Epithelial cell of esophagus (primary cell): ENCODE data around the gene ZBTB4.

ENCODE experiments used
- DNase-seq: peaks from one replicate; pipeline ENCODE4 v3.0.0; 2010; ENCODE audit warnings: low read depth
- H3K4me3 ChIP-seq: 2 replicates; pipeline ENCODE4 v1.5.1; 2011; ENCODE audit warnings: mild to moderate bottlenecking, low read length, control low read depth
- TF ChIP-seq, protein P1 (sequence below): IDR thresholded peaks from 2 replicates; pipeline ENCODE4 v1.5.1; 2011; ENCODE audit warnings: low read depth, mild to moderate bottlenecking, low read length, control low read depth, inconsistent platforms; ENCODE audit not compliant: insufficient read depth; ENCODE audit errors: missing control alignments

The ZBTB4 gene, protein sequence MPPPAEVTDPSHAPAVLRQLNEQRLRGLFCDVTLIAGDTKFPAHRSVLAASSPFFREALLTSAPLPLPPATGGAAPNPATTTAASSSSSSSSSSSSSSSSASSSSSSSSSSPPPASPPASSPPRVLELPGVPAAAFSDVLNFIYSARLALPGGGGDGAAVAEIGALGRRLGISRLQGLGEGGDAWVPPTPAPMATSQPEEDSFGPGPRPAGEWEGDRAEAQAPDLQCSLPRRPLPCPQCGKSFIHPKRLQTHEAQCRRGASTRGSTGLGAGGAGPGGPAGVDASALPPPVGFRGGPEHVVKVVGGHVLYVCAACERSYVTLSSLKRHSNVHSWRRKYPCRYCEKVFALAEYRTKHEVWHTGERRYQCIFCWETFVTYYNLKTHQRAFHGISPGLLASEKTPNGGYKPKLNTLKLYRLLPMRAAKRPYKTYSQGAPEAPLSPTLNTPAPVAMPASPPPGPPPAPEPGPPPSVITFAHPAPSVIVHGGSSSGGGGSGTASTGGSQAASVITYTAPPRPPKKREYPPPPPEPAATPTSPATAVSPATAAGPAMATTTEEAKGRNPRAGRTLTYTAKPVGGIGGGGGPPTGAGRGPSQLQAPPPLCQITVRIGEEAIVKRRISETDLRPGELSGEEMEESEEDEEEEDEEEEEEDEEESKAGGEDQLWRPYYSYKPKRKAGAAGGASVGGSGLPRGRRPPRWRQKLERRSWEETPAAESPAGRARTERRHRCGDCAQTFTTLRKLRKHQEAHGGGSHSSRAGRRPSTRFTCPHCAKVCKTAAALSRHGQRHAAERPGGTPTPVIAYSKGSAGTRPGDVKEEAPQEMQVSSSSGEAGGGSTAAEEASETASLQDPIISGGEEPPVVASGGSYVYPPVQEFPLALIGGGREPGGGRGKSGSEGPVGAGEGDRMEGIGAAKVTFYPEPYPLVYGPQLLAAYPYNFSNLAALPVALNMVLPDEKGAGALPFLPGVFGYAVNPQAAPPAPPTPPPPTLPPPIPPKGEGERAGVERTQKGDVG

DNA sequence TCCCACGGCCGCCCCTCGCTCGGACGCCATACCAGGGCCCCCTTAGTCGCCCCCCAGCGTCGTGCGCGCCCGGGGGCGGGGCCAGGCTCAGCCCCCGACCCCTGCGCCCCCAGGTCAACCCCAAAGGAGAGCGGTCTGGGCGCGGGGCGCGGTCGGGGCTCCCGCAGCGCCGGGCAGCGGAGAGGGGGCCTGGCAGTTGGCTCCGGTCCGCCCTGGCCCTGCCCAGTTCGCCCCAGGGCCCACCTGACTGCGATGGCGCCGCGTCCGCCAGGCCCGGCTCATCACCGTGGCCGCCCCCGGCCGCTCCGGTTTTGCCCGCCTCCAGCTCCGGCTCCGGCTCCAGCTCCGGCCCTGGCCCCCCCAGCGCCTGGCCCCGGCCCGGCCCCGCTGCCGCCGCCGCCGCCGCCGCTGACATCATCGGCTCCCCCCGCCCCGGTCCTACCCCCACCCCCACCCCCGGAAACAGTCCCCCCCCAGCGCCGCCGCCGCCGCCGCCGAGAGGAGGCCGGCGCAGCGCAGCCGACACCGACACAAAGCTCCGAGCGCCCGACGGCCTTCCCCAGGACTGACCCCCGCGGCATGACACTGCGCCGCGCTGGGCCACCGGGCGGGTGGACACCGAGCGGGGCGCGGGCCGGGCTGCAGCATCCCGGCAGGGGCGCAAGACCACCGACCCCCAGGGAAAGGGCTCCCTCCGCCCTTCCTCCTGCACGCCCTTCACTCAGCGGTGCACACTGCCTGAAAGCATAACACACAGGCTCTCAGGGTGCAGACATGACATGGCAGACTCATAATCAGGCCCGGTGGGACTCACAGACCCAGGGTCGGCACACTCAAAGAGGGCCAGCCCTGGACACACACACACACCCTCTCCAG lies at the start of gene ZBTB4:
Gene ZBTB4, minus strand, starts transcription at position 419 of the 876 bp plus-strand sequence. CDS start 12,830 bp downstream, outside the sequence.
- TF ChIP-seq, protein P1, sequence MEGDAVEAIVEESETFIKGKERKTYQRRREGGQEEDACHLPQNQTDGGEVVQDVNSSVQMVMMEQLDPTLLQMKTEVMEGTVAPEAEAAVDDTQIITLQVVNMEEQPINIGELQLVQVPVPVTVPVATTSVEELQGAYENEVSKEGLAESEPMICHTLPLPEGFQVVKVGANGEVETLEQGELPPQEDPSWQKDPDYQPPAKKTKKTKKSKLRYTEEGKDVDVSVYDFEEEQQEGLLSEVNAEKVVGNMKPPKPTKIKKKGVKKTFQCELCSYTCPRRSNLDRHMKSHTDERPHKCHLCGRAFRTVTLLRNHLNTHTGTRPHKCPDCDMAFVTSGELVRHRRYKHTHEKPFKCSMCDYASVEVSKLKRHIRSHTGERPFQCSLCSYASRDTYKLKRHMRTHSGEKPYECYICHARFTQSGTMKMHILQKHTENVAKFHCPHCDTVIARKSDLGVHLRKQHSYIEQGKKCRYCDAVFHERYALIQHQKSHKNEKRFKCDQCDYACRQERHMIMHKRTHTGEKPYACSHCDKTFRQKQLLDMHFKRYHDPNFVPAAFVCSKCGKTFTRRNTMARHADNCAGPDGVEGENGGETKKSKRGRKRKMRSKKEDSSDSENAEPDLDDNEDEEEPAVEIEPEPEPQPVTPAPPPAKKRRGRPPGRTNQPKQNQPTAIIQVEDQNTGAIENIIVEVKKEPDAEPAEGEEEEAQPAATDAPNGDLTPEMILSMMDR: no peak
- DNase-seq: peak; percentile 43
- H3K4me3 ChIP-seq: peak within 1 kb of the TSS; percentile 94

DNA sequence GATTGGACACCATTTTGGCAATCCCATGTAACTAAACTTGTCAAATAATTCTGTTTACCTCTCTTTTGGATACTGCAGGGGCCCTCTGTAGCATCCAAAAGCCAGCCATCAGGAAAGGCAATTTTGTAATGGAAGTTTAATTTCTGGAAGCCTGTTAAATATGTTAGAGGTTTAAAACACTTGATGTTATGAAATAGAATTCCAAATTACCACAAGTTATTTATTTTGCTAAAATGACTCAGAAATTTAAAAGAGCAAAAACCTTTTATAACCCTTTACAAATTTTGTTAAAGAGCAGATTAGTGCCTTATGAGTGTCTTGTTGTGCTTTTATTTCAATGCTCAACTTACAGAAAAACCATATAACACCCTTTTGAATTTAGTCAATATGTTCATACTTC lies 49.4 kb upstream of the ZBTB4 start:
- TF ChIP-seq, protein P1: no peak
- no peak overlapping the region for H3K4me3 ChIP-seq
- no peak for DNase-seq

DNA sequence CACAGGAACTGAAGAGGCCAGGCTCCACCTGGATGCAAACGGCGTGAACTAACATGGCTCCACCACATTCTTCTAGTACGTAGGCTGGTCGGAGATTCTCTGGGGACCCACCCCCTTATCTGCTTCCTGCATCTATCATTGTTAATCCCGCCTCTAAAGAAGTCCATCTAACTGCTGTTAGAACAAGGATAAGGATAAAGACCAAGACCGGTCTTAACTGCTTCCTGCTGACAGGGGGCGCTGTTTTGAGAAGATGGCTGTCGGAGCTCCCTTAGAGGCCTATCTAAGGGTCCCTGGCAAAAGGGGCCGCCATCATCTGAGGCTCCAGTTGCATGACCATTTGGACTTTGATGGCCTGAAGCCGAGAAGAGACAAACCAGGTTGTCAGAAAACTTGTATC lies 43.6 kb upstream of the ZBTB4 start:
- DNase-seq: no peak
- H3K4me3 ChIP-seq: no peak overlapping the region
- TF ChIP-seq, protein P1: peak; percentile 24

DNA sequence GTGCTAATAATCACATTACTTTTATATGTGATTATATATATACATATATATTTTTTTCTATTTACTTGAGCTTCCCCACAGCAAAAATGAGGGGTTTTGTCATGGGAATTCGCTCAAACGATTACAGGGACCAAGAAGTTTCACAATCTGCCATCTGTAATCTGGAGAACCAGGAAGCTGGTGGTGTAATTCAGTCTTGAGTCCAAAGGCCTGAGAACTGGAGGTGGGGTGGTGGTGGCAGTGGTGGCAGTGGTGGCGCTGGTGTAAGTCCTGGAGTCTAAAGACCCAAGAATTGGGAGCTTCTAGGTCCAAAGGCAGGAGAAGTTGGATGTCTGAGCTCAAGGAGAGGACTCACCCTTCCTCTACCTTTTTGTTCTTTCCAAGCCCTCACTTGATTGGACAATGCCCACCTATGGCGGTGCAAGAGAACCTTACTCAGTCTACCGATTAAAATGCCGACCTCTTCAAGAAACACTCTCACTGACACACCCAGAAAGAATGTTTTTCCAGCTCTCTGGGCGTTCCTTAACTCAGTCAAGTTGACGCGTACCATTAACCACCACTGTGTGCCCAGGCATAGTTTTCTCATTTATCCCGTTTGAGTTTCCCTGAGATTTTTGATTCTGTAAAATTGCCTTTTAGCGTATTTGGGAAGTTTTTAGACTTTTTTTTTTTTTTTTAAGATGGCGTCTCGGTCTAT lies 36.6 kb upstream of the ZBTB4 start:
- no peak overlapping the region for H3K4me3 ChIP-seq
- no peak for DNase-seq
- TF ChIP-seq, protein P1: no peak

DNA sequence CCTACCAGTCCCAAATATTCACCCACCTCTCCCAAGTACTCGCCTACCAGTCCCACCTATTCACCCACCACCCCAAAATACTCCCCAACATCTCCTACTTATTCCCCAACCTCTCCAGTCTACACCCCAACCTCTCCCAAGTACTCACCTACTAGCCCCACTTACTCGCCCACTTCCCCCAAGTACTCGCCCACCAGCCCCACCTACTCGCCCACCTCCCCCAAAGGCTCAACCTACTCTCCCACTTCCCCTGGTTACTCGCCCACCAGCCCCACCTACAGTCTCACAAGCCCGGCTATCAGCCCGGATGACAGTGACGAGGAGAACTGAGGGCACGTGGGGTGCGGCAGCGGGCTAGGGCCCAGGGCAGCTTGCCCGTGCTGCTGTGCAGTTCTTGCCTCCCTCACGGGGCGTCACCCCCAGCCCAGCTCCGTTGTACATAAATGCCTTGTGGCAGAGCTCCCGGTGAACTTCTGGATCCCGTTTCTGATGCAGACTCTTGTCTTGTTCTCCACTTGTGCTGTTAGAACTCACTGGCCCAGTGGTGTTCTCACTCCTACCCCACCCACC lies 34.5 kb upstream of the ZBTB4 start:
- no peak for DNase-seq

More for the DNA sequence above, 34.5 kb upstream of the ZBTB4 start:
- TF ChIP-seq, protein P1: no peak
- no peak overlapping the region for H3K4me3 ChIP-seq
